GM21528 (cell line): ENCODE measurements around the gene CYP21A2.
"Not testable (repeated sequence)": the region's sequence is repeated elsewhere in the genome, so short reads cannot be mapped to it uniquely, and the experiment has no call there.

Source experiments
- ATAC-seq: cut with Tn5 transposase; IDR thresholded peaks from one replicate; pipeline ENCODE4 v1.9.1; 2021; ENCODE audit warnings: mild to moderate bottlenecking, moderate library complexity; ENCODE audit not compliant: unreplicated experiment, low FRiP score

Gene CYP21A2

DNA sequence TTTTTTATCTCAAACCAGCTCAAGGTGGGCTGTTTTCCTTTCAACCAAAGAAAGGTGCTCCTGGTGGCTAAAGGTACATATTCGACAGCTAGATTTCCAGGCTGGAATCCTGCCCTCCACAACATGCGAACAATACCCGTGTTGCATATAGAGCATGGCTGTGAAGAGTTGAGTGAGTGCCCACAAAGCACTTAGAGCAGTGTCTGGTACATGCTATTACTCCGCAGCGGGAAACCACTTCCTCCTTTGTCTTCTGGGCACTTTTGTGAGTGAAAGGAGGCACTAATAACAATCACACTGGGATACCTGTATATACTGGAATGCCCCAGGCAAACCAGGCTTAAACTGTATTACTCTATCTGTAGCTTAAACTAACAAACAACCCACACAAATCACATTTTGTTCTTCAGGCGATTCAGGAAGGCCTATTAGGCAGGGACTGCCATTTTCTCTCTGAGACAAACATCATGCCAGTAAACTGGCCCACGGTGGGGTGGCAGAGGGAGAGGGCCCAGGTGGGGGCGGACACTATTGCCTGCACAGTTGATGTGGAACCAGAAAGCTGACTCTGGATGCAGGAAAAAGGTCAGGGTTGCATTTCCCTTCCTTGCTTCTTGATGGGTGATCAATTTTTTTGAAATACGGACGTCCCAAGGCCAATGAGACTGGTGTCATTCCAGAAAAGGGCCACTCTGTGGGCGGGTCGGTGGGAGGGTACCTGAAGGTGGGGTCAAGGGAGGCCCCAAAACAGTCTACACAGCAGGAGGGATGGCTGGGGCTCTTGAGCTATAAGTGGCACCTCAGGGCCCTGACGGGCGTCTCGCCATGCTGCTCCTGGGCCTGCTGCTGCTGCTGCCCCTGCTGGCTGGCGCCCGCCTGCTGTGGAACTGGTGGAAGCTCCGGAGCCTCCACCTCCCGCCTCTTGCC is at the start of gene CYP21A2:
CYP21A2 (plus strand) TSS at position 818 of the 927 bp plus-strand sequence; CDS start at position 826, 8 bp downstream.
- ATAC-seq, result not testable (repeated sequence)

GRCh38 chr6:31989363-31989762 is 48.9 kb upstream of the CYP21A2 start:
- not testable (repeated sequence) for ATAC-seq

GRCh38 chr6:31994421-31994820 is 43.8 kb upstream of the CYP21A2 start:
- ATAC-seq, result not testable (repeated sequence)

- not testable (repeated sequence) for ATAC-seq
These were observed 41.8 kb upstream of the CYP21A2 start for GRCh38 chr6:31996385-31996784.

DNA sequence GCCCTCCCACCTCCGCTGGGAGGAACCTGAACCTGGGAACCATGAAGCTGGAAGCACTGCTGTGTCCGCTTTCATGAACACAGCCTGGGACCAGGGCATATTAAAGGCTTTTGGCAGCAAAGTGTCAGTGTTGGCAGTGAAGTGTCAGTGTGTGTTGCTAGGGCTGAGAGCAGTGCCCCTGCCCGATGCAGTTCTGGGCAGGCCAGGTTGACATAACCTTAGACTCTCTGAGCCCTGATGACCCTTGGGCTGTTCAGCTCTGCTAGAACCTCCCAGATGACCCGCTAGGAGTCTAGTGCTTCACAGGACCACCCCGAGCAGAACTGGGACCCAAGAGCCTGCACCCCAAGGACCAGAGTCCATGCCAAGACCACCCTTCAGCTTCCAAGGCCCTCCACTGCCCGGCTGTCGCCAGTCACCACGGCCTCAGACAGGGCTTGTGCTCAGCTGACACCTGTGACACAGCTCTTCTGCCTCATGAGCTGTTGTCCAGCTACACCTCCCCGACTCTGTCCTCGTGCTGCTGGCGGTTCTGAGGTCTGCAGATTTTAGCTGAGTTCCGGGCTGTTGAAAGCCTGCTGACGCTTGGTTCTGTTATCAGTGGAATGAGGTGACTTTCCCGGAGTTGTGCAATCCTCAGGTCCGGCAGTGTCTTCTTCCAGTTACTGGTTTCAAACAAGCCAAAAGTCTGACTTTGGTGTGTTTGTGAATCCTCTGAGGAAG is 35.5 kb upstream of the CYP21A2 start:
- ATAC-seq, result not testable (repeated sequence)

GRCh38 chr6:32003301-32003700 is 34.9 kb upstream of the CYP21A2 start:
- ATAC-seq, result not testable (repeated sequence)

DNA sequence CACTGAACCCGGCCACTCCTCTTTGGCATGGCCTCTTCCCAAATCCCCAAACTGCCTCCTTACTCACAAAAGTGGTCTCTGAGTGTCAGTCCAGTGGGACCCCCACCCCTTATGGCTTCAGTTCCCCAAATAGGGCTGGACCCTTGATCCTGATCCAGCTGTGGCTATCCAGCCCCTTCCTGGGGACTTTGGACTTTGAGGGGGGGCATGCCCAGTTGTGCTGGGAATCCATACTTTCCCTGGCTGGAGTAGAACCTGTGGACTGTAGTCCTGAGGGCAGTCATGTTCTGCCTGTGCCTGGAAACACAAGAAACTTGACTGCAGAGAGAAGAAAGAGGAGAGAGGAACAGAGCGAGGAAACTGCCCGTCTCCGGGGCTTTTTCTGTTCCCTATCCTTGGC is 33.8 kb upstream of the CYP21A2 start:
- not testable (repeated sequence) for ATAC-seq

GRCh38 chr6:32004864-32005537 is 33.2 kb upstream of the CYP21A2 start:
- ATAC-seq, result not testable (repeated sequence)

DNA sequence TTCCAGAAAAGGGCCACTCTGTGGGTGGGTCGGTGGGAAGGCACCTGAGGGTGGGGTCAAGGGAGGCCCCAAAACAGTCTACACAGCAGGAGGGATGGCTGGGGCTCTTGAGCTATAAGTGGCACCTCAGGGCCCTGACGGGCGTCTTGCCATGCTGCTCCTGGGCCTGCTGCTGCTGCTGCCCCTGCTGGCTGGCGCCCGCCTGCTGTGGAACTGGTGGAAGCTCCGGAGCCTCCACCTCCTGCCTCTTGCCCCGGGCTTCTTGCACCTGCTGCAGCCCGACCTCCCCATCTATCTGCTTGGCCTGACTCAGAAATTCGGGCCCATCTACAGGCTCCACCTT is 32.7 kb upstream of the CYP21A2 start:
- ATAC-seq, result not testable (repeated sequence)

- not testable (repeated sequence) for ATAC-seq
These were observed 32.2 kb upstream of the CYP21A2 start for GRCh38 chr6:32005991-32006529.

DNA sequence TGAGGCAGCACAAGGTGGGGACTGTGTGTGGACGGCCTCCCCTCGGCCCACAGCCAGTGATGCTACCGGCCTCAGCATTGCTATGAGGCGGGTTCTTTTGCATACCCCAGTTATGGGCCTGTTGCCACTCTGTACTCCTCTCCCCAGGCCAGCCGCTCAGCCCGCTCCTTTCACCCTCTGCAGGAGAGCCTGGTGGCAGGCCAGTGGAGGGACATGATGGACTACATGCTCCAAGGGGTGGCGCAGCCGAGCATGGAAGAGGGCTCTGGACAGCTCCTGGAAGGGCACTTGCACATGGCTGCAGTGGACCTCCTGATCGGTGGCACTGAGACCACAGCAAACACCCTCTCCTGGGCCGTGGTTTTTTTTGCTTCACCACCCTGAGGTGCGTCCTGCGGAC is 31.1 kb upstream of the CYP21A2 start:
- ATAC-seq, result not testable (repeated sequence)

DNA sequence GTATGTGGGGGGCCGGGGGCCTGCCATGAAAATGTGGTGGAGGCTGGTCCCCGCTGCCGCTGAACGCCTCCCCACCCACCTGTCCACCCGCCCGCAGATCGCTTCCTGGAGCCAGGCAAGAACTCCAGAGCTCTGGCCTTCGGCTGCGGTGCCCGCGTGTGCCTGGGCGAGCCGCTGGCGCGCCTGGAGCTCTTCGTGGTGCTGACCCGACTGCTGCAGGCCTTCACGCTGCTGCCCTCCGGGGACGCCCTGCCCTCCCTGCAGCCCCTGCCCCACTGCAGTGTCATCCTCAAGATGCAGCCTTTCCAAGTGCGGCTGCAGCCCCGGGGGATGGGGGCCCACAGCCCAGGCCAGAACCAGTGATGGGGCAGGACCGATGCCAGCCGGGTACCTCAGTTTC is 30.2 kb upstream of the CYP21A2 start:
- ATAC-seq, result not testable (repeated sequence)

GRCh38 chr6:32008616-32009015 is 29.6 kb upstream of the CYP21A2 start:
- ATAC-seq, result not testable (repeated sequence)

DNA sequence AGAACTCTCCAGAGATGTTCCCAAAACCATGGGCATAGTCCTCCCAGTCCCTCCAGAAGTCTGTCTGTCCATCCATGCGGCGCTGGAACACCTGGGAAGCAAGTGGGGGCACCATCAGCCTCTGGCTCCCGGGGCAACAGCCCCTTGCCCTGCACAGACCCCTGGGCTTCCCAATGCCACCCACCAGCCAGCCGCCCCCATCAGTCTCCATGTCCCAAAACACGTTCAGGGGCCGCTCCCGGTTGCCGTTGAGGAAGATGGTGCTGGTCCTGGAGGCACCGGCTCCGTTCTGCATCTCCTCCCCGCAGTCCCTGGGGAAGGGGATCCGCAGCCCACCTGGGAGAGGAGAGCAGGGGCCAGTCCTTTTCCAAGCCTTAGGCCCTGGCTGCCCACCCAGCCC is 28.7 kb upstream of the CYP21A2 start:
- not testable (repeated sequence) for ATAC-seq

DNA sequence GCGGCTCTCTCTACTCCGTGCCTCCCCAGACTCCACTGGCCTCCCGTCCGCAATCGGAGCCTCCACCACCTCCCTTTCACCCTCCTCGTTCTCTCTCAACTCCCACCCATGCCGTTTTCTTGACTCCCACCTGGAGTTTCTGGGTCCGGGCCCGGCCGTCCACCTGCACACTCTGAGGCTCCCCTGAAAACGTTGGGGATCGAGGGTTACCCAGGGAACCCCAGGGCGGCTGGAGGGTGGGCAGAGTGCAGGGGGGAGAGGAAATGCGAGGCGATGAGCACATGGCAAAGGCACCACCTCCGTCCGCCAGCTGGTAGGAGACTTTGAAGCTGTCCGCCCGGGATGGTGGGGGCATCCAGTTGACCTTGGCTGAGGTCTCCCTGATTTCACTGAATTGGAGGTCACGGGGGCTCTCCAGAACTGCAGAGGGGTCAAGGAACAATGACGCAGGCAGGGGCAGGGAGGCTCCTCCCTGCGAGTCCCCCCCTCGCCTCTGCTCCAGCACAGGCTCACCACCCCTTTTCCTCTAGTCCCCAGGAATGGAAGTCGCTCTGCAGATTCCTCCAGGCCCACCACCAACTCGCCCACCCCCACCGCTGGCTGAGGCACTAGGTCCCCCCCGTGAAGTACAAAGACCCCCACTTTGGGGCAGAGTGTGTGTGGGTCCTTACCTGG is 27.2 kb upstream of the CYP21A2 start:
- ATAC-seq, result not testable (repeated sequence)

DNA sequence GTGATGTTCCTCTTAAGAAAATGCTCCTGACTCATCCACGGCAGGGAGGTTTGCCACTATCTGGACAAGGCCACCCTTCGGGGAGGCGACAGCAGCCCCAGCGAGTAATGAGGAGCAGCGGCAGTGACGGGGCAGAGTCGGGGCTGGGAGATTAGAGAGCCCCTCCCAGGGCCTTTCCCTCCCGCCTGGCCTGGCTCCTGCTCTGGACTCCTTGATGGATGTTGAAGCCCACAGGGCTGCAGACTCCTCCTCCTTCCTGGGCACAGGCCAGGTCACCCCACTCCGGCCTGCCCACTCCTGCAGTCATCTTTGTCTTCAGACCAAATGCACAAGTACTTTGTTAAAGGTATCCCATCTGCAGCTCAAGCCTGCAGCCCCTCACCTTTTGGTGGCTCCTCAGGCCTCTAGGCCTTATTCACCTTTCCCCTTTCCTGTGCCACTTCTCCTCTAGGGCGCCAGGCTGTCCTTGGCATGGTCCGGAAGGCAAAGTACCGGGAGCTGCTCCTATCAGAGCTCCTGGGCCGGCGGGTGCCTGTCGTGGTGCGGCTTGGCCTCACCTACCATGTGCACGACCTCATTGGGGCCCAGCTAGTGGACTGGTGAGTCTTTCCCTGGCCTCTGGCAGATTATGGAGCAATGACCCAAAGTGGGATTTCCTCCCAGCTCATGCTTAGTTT is 25.1 kb upstream of the CYP21A2 start:
- not testable (repeated sequence) for ATAC-seq

- ATAC-seq, result not testable (repeated sequence)
These were observed 24.5 kb upstream of the CYP21A2 start for GRCh38 chr6:32013738-32014137.

DNA sequence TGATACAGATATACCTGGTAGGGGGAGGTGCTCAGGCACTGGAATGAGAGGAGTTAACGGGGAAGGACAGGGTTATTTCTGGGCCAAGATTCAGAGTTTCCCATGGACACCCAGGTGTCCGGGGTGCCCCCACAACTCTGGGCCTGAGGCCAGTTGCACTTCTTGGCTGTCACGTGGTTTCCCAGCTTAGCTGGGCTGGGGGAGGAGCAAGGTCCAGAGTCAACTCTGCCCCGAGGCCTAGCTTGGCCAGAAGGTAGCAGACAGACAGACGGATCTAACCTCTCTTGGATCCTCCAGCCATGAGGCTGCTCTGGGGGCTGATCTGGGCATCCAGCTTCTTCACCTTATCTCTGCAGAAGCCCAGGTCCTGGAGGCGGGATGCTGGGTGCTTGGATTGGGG is 23.7 kb upstream of the CYP21A2 start, which contains the start of gene C4B:
C4B (plus strand) TSS at position 249 of the 400 bp plus-strand sequence; CDS start at position 300, 51 bp downstream.
- ATAC-seq, result not testable (repeated sequence)

GRCh38 chr6:32022100-32022499 is 16.1 kb upstream of the CYP21A2 start:
- ATAC-seq, result not testable (repeated sequence)
